Measurements from ENCODE around the gene RYR2. TPM values are rescaled to one million over a fixed set of nuclear protein-coding genes. Genes with fewer than 3 reads are reported as not detected.

RYR2 gene
- total and polyA plus RNA-seq, 2 of the 8 experiments (the other 6 are each of a cell fraction or from before 2014, with no cell fraction given) = 1.3 to 4.4 TPM

GRCh38 chr1:237229333-237229732 lies 187.3 kb downstream of the RYR2 start (continued):
- TF ChIP-seq CTCF (IDR thresholded peaks at IDR 0.05; ENCODE audit: control extremely low read depth in 1 of 3, insufficient read depth in 1 of 3, low read depth in 1 of 3, low read length in 3 of 3) = no peak
- TF ChIP-seq EGR1 (IDR thresholded peaks at IDR 0.05; ENCODE audit: borderline replicate concordance, low read depth, low read length) = no peak
- TF ChIP-seq GABPA (IDR thresholded peaks at IDR 0.05; ENCODE audit: borderline replicate concordance, insufficient read depth, low read length) = no peak
